Trophoblast cell (in vitro differentiated cells and primary cell): ENCODE data around the gene QSOX1.
A peak's percentile ranks its signal among the peaks of the same experiment; 100 is the strongest.

ENCODE experiments used
- DNase-seq, 2 donors: peaks; one replicate each; pipeline ENCODE4 v3.0.0-alpha.2; 2016
- H2AFZ ChIP-seq: 2 replicates; pipeline ENCODE4 v1.6.1; 2013; ENCODE audit warnings: low read length, moderate library complexity, mild to moderate bottlenecking; ENCODE audit not compliant: insufficient read depth, poor library complexity
- H2AK5ac ChIP-seq: 2 replicates; pipeline ENCODE4 v1.6.1; 2013; ENCODE audit warnings: mild to moderate bottlenecking, low read length
- H2BK120ac ChIP-seq: 2 replicates; pipeline ENCODE4 v1.6.1; 2013; ENCODE audit warnings: low read length, mild to moderate bottlenecking, moderate library complexity; ENCODE audit not compliant: insufficient read depth, poor library complexity
- H2BK12ac ChIP-seq: 2 replicates; pipeline ENCODE4 v1.6.1; 2013; ENCODE audit warnings: mild to moderate bottlenecking, low read length, moderate library complexity
- H2BK5ac ChIP-seq: 2 replicates; pipeline ENCODE4 v1.6.1; 2013; ENCODE audit warnings: low read length, low read depth, moderate library complexity, mild to moderate bottlenecking; ENCODE audit not compliant: poor library complexity
- H3K14ac ChIP-seq: 2 replicates; pipeline ENCODE4 v1.6.1; 2013; ENCODE audit warnings: mild to moderate bottlenecking, low read length
- H3K18ac ChIP-seq: 2 replicates; pipeline ENCODE4 v1.6.1; 2013; ENCODE audit warnings: mild to moderate bottlenecking, low read length
- H3K23ac ChIP-seq: 2 replicates; pipeline ENCODE4 v1.6.1; 2013; ENCODE audit warnings: low read length
- H3K27ac ChIP-seq: 2 replicates; pipeline ENCODE4 v1.5.1; 2013; ENCODE audit warnings: low read depth, mild to moderate bottlenecking, inconsistent platforms, low read length, moderate library complexity
- H3K27me3 ChIP-seq: 2 replicates; pipeline ENCODE4 v1.6.1; 2013; ENCODE audit warnings: inconsistent platforms, mild to moderate bottlenecking, low read length, moderate library complexity; ENCODE audit not compliant: insufficient read depth
- H3K36me3 ChIP-seq, 2 experiments: 1 replicate in 1 of 2; 2 replicates in 1 of 2; pipeline ENCODE4 v1.6.1; 2013; ENCODE audit warnings: low read length in 2 of 2, mild to moderate bottlenecking in 2 of 2, moderate library complexity in 1 of 2; ENCODE audit not compliant: insufficient read depth in 2 of 2, control insufficient read depth in 1 of 2
- H3K4ac ChIP-seq: 2 replicates; pipeline ENCODE4 v1.6.1; 2013; ENCODE audit warnings: low read depth, mild to moderate bottlenecking, low read length, moderate library complexity
- H3K4me1 ChIP-seq, 2 experiments: 1 replicate in 1 of 2; 2 replicates in 1 of 2; pipeline ENCODE4 v1.6.1; 2013; ENCODE audit warnings: low read length in 2 of 2, mild to moderate bottlenecking in 2 of 2, moderate library complexity in 1 of 2; ENCODE audit not compliant: insufficient read depth in 2 of 2, control insufficient read depth in 1 of 2
- H3K4me2 ChIP-seq: 2 replicates; pipeline ENCODE4 v1.6.1; 2013; ENCODE audit warnings: inconsistent platforms, mild to moderate bottlenecking, low read length, moderate library complexity
- H3K4me3 ChIP-seq: 2 replicates; pipeline ENCODE4 v1.5.1; 2013; ENCODE audit warnings: mild to moderate bottlenecking, low read depth, low read length, inconsistent platforms
- H3K79me1 ChIP-seq: one replicate; pipeline ENCODE4 v1.6.1; 2013; ENCODE audit warnings: low read length
- H3K79me2 ChIP-seq: 2 replicates; pipeline ENCODE4 v1.6.1; 2013; ENCODE audit warnings: low read length, mild to moderate bottlenecking; ENCODE audit not compliant: control insufficient read depth, insufficient read depth, poor library complexity
- H3K9ac ChIP-seq: 2 replicates; pipeline ENCODE4 v1.6.1; 2013; ENCODE audit warnings: mild to moderate bottlenecking, low read length
- H3K9me3 ChIP-seq: 2 replicates; pipeline ENCODE4 v1.6.1; 2013; ENCODE audit warnings: low read depth, mild to moderate bottlenecking, control low read depth, inconsistent platforms, low read length; ENCODE audit not compliant: insufficient read depth
- H4K12ac ChIP-seq: 2 replicates; pipeline ENCODE4 v1.6.1; 2013; ENCODE audit warnings: low read depth, mild to moderate bottlenecking, low read length, moderate library complexity
- H4K8ac ChIP-seq: 2 replicates; pipeline ENCODE4 v1.6.1; 2013; ENCODE audit warnings: low read depth, mild to moderate bottlenecking, low read length, moderate library complexity
- H4K91ac ChIP-seq: one replicate; pipeline ENCODE4 v1.6.1; 2013; ENCODE audit warnings: low read depth, mild to moderate bottlenecking, low read length, moderate library complexity
- WGBS: extraction: QIAGEN DNeasy Blood & Tissue Kit; methylation state at CpG from one replicate; pipeline ENCODE4 v1.1.7; 2013; ENCODE audit warnings: missing lambda C conversion rate; ENCODE audit not compliant: insufficient read length, insufficient coverage; ENCODE audit errors: extremely low coverage; 5-methylcytosine and 5-hydroxymethylcytosine counted together

QSOX1 gene

DNA sequence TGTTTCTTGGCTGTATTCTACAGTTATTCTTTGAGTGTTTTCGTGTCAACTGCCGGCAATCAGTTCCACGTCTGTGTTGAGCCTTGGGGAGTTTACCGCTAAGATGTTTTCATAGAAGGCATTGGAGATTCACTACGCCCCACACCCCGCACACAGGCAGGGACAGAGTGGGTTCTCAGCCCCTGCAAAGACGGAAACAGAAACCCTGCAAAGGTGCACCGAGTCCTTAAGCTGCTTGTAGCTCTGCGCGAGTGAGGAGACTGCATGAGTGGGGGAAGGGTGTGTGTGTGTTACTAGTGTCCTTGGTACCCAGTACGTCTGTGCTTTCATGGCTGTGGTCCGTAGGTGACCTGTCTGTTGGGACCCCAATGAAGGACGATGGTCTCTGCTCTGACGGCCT, 77.3 kb downstream of the QSOX1 start:
- Histone ChIP-seq H2BK120ac (no peak overlapping the region), H2BK12ac (no peak overlapping the region), H4K12ac (no peak overlapping the region), H3K14ac (no peak overlapping the region), H4K91ac (no peak overlapping the region), H2BK5ac (no peak overlapping the region), H3K4me3 (no peak overlapping the region), H3K4me1 (peaks cover 14 to 30% of the 10 kb centered on the region in 2 experiments), H3K18ac (no peak overlapping the region), H3K9me3 (peaks cover 13% of the 10 kb centered on the region), H3K27me3 (peaks cover 81% of the 10 kb centered on the region), H4K8ac (no peak overlapping the region), H3K79me2 (no peaks in the 10 kb centered on the region), H3K36me3 (no peaks in the 10 kb centered on the region), H3K4ac (no peak overlapping the region), H3K4me2 (peak overlapping the region; percentile 91), H3K23ac (no peak overlapping the region), H3K27ac (no peak overlapping the region), H3K9ac (no peak overlapping the region), H2AK5ac (no peak overlapping the region), H3K79me1 (peaks cover 3% of the 10 kb centered on the region), H2AFZ (no peak overlapping the region)
- no CpG with 5 or more reads among the region's 14 CpGs for WGBS
- DNase-seq, result no peak

DNA sequence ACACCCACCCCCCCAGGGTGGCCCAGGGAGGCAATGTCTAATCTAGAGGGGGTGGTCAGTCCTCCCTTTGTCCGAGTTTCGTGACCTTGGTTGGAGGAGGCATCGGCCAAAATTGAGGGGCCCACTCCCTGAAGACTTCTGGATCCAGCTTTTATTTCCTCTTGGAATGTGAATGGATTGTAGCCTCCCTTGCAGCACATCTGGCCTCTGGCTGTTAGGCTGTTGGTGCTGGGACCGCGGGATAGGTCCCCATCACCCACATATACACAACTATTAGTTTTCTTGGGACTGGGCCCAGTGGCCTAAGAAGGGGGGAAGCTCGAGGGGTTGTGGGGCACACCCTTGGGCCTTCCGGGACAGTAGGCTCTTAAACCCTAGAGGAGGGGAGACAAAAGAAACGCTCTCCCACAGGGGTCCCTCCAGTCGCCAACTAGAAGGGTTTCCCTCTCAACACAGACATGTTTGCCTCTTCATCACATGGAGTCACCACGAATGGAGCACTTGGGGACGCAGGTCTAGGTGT, 77.9 kb downstream of the QSOX1 start:
- Histone ChIP-seq H3K14ac (no peak overlapping the region), H2AFZ (no peak overlapping the region), H3K4me2 (no peak overlapping the region), H3K18ac (no peak overlapping the region), H3K27me3 (peaks cover 87% of the 10 kb centered on the region), H3K9ac (no peak overlapping the region), H3K79me2 (no peaks in the 10 kb centered on the region), H4K12ac (no peak overlapping the region), H3K4ac (no peak overlapping the region), H2BK12ac (no peak overlapping the region), H3K27ac (no peak overlapping the region), H4K91ac (no peak overlapping the region), H3K4me3 (no peak overlapping the region), H3K9me3 (peaks cover 13% of the 10 kb centered on the region), H2BK120ac (no peak overlapping the region), H3K4me1 (peaks cover 14 to 30% of the 10 kb centered on the region in 2 experiments), H2AK5ac (no peak overlapping the region), H3K23ac (no peak overlapping the region), H3K36me3 (no peaks in the 10 kb centered on the region), H3K79me1 (peaks cover 3% of the 10 kb centered on the region), H2BK5ac (no peak overlapping the region), H4K8ac (no peak overlapping the region)
- DNase-seq, result no peak
- WGBS, result no CpG with 5 or more reads among the region's 11 CpGs

DNA sequence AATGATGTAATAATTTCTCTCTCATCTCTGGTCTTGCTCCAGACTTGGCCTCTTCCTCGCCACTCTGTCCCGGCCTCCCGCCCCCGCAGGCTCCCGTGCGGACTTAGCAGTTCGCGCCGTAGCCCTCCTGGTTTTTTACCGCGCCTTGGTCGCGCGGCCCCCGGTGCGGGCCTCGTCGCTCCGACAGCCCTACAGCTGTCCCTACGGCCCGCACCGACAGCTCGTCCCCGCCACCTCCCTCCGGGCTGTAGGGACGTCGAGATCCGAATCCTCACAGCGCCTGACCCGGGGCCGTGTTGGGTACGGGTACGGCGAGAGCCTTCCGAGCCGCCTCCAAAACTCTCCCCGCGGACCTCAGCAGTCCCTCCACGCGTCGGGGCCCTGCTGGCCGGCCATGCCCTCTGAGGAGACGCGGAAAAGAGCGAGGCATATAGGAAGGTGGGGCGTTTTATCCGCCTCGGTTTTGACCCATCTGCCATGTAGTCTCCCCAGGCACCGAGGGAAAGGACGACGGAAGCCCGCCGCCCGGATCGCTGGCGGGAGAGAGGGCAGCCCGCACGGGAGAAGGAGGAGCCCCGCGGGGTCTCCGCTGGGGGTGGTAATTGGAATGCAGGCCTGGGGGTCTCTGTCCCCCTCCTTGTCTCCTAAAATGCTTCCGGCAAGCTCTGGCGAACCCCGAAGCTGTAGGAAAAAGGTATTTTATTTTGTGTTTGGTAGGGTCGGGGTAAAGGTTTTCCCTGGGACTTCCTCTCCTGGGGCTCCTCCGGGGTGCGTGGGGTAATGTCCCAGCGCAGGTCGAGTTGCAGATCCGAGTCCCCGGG, 78.7 kb downstream of the QSOX1 start:
- no peak for DNase-seq
- no CpG with 5 or more reads among the region's 71 CpGs for WGBS

DNA sequence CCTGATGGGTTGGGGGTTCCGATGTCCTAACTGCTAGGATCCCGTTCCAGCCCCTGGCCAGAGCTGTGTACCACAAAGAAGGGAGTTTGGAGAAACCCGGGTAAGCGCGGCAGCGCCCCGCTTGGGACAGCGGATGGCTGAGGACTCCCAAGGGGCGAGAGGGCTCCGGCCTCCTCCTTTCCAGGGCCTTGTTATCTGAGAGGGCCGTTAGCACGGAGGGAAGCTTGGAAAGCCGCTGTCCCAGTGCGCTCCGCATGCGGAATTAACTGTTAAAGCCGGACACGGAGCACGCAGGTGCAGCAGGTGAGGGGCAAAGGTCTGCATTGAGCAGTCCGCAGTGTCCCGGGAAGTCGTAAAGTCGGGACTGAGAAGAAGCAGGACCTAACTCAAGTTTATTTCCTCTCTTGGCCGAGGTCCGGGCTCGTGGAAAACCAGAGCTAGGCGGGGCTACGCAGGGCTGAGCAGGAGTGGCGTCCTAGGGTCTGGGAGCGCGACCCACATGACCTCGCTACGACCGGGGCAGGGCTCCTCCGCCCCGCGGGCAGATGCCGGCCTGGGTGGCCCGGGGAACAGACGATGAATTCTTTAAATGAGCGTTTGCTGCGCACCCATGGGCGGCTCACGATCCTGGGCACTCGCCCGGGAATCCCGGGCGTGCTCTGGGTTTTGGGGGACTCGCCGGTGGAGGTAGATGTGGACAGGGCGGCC, 79.9 kb downstream of the QSOX1 start:
- Histone ChIP-seq H2BK120ac (no peak overlapping the region), H3K4ac (no peak overlapping the region), H3K79me2 (no peaks in the 10 kb centered on the region), H3K27me3 (peaks cover 81% of the 10 kb centered on the region), H3K9me3 (peaks cover 7% of the 10 kb centered on the region), H3K4me1 (peaks cover 8 to 26% of the 10 kb centered on the region in 2 experiments), H4K91ac (no peak overlapping the region), H3K23ac (no peak overlapping the region), H3K79me1 (peaks cover 3% of the 10 kb centered on the region), H4K8ac (no peak overlapping the region), H3K4me2 (peak overlapping the region; percentile 46), H3K27ac (no peak overlapping the region), H2BK5ac (no peak overlapping the region), H3K9ac (no peak overlapping the region), H4K12ac (no peak overlapping the region), H3K36me3 (no peaks in the 10 kb centered on the region), H3K18ac (no peak overlapping the region), H3K14ac (no peak overlapping the region), H2AK5ac (no peak overlapping the region), H2BK12ac (no peak overlapping the region), H2AFZ (no peak overlapping the region), H3K4me3 (no peak overlapping the region)
- DNase-seq, result peak in 1 of 2 donors; percentile 37
- no CpG with 5 or more reads among the region's 51 CpGs for WGBS

More for the DNA sequence above, 78.7 kb downstream of the QSOX1 start:
- Histone ChIP-seq H3K23ac (no peak overlapping the region), H4K8ac (no peak overlapping the region), H3K27ac (no peak overlapping the region), H3K18ac (no peak overlapping the region), H3K9ac (no peak overlapping the region), H2BK12ac (no peak overlapping the region), H2AFZ (no peak overlapping the region), H2AK5ac (no peak overlapping the region), H4K91ac (no peak overlapping the region), H3K79me1 (peaks cover 3% of the 10 kb centered on the region), H3K27me3 (peaks cover 86% of the 10 kb centered on the region), H3K4me2 (no peak overlapping the region), H2BK120ac (no peak overlapping the region), H2BK5ac (no peak overlapping the region), H3K4me3 (no peak overlapping the region), H3K4me1 (peaks cover 14 to 30% of the 10 kb centered on the region in 2 experiments), H3K14ac (no peak overlapping the region), H3K79me2 (no peaks in the 10 kb centered on the region), H3K4ac (no peak overlapping the region), H3K36me3 (no peaks in the 10 kb centered on the region), H4K12ac (no peak overlapping the region), H3K9me3 (peaks cover 13% of the 10 kb centered on the region)
